ENCODE measurements around the gene ADAMTS12. TPM values are rescaled to one million over a fixed set of nuclear protein-coding genes. Genes with fewer than 3 reads are reported as not detected.

Gene ADAMTS12
- total RNA-seq (2021; ENCODE audit: unreplicated experiment) (0.05 TPM), Bru-seq, nascent RNA (percentile 1 among the genes with signal in this experiment), BruChase-seq, experiment 1, labeled RNA remaining after a 6-hour chase (percentile 2 among the genes with signal in this experiment), BruChase-seq, experiment 2, labeled RNA remaining after a 2-hour chase (percentile 2 among the genes with signal in this experiment)
- 0.01 TPM in 1 of 2 replicates, not detected in the other for polyA plus RNA-seq (2012)
- long read RNA-seq: 0 reads

DNA sequence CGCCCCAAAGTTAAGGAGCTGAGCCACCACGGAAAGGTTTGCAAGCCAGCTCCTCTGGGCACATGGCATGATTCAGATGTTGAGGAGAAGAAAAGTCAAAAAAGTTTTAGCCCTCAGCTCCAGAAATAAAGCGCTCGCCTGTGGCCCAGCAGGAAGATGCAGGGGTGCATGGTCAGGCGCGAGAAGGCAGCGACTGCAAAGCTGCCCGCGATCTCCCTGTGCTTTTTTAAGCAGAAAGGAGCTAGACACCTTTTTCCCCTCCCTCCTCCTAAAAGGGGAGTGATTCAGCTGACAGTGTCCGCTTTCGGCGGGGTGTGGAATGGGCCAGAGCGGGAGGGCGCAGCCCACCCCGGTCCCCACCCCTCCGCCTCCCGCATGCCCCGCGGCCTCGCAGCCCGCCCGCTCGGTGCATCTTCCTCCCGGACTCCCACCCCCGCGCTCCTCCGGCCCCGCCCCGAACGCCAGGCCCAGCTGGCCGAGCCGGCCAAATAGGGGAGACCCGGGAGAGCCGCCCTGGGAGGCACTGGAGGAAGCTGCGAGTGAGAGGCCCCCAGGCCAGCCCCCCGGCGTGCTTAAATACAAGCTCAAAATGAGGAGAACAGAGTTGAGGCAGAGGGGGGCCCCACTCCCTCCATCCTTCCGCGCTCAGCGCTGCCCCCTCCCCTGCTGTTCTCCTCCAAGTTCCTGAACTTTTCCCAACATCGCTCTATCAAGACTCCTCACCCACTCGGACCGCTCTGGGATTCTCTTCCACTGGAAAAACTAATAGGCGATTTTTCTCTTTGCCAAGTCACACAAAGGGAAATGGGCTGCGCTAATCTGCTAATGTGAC is at the start of gene ADAMTS12:
Gene ADAMTS12, minus strand, starts transcription at position 203 of the 832 bp plus-strand sequence. Its CDS starts 134 bp downstream, at position 69.
- intact Hi-C loops (cut with micrococcal nuclease): no loop called here
- H3K4me2 ChIP-seq (ENCODE audit: low read length): no peak within 1 kb of the TSS
- H3K4me1 ChIP-seq (ENCODE audit: control insufficient read depth in 1 of 2, insufficient read depth in 2 of 2, low read length in 2 of 2): no peaks in the 10 kb centered on the region
- RAD21 ChIA-PET (ENCODE audit: low non-redundant PET in 1 of 2, low total read pairs in 2 of 2, uncharacterized antibody in 2 of 2, unreplicated experiment in 2 of 2): no interaction called here
- no peak for TF ChIP-seq YY1 (IDR thresholded peaks at IDR 0.05; ENCODE audit: extremely low read depth, insufficient replicate concordance, low read depth, low read length)
- TF ChIP-seq ZBTB33 (IDR thresholded peaks at IDR 0.05; ENCODE audit: extremely low read depth, insufficient replicate concordance, low read length): no peak
- TF ChIP-seq FOSL1 (IDR thresholded peaks at IDR 0.05; ENCODE audit: low read depth): no peak
- no peak for TF ChIP-seq TCF7L2 (IDR thresholded peaks at IDR 0.05; ENCODE audit: borderline replicate concordance, extremely low read depth, insufficient read depth, insufficient read length)
- no peak for TF ChIP-seq CEBPB (IDR thresholded peaks at IDR 0.05; ENCODE audit: low read depth)
- no peak for TF ChIP-seq EZH2 (IDR thresholded peaks at IDR 0.05)
- no peak for TF ChIP-seq MAX (IDR thresholded peaks at IDR 0.05)
- no peak for TF ChIP-seq SRF (IDR thresholded peaks at IDR 0.05; ENCODE audit: low read depth)
- TF ChIP-seq, protein P1, sequence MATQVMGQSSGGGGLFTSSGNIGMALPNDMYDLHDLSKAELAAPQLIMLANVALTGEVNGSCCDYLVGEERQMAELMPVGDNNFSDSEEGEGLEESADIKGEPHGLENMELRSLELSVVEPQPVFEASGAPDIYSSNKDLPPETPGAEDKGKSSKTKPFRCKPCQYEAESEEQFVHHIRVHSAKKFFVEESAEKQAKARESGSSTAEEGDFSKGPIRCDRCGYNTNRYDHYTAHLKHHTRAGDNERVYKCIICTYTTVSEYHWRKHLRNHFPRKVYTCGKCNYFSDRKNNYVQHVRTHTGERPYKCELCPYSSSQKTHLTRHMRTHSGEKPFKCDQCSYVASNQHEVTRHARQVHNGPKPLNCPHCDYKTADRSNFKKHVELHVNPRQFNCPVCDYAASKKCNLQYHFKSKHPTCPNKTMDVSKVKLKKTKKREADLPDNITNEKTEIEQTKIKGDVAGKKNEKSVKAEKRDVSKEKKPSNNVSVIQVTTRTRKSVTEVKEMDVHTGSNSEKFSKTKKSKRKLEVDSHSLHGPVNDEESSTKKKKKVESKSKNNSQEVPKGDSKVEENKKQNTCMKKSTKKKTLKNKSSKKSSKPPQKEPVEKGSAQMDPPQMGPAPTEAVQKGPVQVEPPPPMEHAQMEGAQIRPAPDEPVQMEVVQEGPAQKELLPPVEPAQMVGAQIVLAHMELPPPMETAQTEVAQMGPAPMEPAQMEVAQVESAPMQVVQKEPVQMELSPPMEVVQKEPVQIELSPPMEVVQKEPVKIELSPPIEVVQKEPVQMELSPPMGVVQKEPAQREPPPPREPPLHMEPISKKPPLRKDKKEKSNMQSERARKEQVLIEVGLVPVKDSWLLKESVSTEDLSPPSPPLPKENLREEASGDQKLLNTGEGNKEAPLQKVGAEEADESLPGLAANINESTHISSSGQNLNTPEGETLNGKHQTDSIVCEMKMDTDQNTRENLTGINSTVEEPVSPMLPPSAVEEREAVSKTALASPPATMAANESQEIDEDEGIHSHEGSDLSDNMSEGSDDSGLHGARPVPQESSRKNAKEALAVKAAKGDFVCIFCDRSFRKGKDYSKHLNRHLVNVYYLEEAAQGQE (IDR thresholded peaks at IDR 0.05; ENCODE audit: low read depth): no peak
- no peak for TF ChIP-seq CBX3 (IDR thresholded peaks at IDR 0.05; ENCODE audit: low read depth)
- TF ChIP-seq JUND (IDR thresholded peaks at IDR 0.05): no peak
- TF ChIP-seq, protein P2, sequence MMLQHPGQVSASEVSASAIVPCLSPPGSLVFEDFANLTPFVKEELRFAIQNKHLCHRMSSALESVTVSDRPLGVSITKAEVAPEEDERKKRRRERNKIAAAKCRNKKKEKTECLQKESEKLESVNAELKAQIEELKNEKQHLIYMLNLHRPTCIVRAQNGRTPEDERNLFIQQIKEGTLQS (IDR thresholded peaks at IDR 0.05): no peak
- TF ChIP-seq POLR2AphosphoS5 (IDR thresholded peaks at IDR 0.05; ENCODE audit: low read depth, low read length): no peak
- TF ChIP-seq ZFX (IDR thresholded peaks at IDR 0.05): no peak
- TF ChIP-seq EZH2phosphoT487 (IDR thresholded peaks at IDR 0.05; ENCODE audit: borderline replicate concordance): no peak
- TF ChIP-seq RAD21 (IDR thresholded peaks at IDR 0.05; ENCODE audit: low read depth): no peak
- no peak for TF ChIP-seq SIN3A (IDR thresholded peaks at IDR 0.05; ENCODE audit: low read depth)
- TF ChIP-seq ELF1 (IDR thresholded peaks at IDR 0.05; ENCODE audit: borderline replicate concordance, low read depth): no peak
- H3K9ac ChIP-seq (ENCODE audit: low read length): no peak within 1 kb of the TSS
- BruUV-seq (replicated peaks): no TSS peak
- no peaks in the 10 kb centered on the region for H3K9me2 ChIP-seq (ENCODE audit: insufficient read depth)
- POLR2A ChIA-PET: no interaction called here
- no peaks in the 10 kb centered on the region for H3K79me2 ChIP-seq (ENCODE audit: insufficient read depth, low read length)
- no peaks in the 10 kb centered on the region for H3K9me3 ChIP-seq (ENCODE audit: control insufficient read depth in 1 of 2, insufficient read depth in 1 of 2, low read depth in 1 of 2, low read length in 2 of 2)
- H3K4me3 ChIP-seq (replicated peaks in 1 of 2; ENCODE audit: low read depth in 1 of 2, low read length in 2 of 2): no peak within 1 kb of the TSS
- no peaks in the 10 kb centered on the region for H4K20me1 ChIP-seq (ENCODE audit: insufficient read depth)
- ATAC-seq (no peak), DNase-seq (ENCODE audit: low read depth, low spot score) (no peak)
- CTCF ChIA-PET: no interaction called here
- no peak within 1 kb of the TSS for H2AFZ ChIP-seq (ENCODE audit: low read depth, low read length, poor library complexity, severe bottlenecking)
- no peaks in the 10 kb centered on the region for H3K36me3 ChIP-seq (ENCODE audit: control insufficient read depth in 1 of 2, insufficient read depth in 2 of 2, low read length in 2 of 2)
- H3K27me3 ChIP-seq (ENCODE audit: insufficient read depth, low read length): peaks cover 52% of the 10 kb centered on the region
- H3K27ac ChIP-seq (ENCODE audit: low read depth, low read length): no peak within 1 kb of the TSS

Measured in HCT116 (cell line).